Nucleus accumbens (tissue), 56 donors: ENCODE data around the gene KNDC1.
A peak's percentile ranks its signal among the peaks of the same experiment; 100 is the strongest.
"Not testable (repeated sequence)": the region's sequence is repeated elsewhere in the genome, so short reads cannot be mapped to it uniquely, and the experiment has no call there.

Experiments
- DNase-seq, 56 donors: peaks; one replicate each; lab custom pipeline; 2025; lab: John Stamatoyannopoulos, UW

KNDC1 gene

GRCh38 chr10:133124357-133125211, 35.4 kb upstream of the KNDC1 start:
- peak in 19 of 56 donors; percentile 5 to 60 (median 18) for DNase-seq

- DNase-seq, result no peak
Measured at GRCh38 chr10:133125901-133126300, 34.1 kb upstream of the KNDC1 start.

DNA sequence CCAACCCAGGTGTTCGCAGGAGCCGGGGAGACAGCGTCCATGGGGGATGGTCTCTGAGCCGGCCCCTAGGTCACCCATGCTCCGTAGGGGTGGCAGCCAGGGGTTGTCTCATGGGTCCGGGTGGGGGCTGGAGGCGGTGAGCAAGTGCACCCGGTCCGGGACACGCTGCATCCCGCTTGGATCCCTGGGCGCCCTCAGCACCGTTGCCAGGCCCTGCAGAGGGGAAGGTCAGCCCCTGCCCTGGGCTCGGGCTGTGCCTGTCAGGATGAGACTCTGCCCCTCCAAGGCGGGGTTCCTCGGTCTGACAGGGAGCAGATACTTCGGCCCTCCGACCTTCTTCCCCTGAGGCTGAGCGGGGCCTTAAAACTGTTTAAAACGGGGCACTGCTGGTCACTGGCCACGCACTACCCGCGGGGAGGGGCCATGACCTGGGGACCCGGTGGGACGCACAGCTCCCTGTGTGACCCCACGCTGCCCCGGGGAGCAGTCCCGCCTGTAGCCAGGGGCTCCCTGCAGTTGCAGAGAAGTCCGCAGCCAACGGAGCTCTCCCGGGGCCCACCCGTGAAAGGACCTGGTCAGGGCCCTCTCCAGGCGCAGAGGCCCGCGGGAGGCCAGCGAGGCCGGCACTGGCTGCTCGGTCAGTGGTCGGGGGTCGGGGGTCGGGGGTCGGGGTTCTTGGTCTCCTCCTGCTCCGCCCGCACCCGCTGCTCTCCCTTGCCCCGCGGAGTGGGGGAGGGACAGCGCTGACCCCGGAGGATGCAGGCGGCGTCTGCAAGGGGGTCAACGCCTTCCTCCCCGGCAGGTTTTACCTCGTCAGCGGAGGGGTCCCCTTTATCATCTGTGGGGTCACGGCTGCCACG, 33.4 kb upstream of the KNDC1 start:
- no peak for DNase-seq

DNA sequence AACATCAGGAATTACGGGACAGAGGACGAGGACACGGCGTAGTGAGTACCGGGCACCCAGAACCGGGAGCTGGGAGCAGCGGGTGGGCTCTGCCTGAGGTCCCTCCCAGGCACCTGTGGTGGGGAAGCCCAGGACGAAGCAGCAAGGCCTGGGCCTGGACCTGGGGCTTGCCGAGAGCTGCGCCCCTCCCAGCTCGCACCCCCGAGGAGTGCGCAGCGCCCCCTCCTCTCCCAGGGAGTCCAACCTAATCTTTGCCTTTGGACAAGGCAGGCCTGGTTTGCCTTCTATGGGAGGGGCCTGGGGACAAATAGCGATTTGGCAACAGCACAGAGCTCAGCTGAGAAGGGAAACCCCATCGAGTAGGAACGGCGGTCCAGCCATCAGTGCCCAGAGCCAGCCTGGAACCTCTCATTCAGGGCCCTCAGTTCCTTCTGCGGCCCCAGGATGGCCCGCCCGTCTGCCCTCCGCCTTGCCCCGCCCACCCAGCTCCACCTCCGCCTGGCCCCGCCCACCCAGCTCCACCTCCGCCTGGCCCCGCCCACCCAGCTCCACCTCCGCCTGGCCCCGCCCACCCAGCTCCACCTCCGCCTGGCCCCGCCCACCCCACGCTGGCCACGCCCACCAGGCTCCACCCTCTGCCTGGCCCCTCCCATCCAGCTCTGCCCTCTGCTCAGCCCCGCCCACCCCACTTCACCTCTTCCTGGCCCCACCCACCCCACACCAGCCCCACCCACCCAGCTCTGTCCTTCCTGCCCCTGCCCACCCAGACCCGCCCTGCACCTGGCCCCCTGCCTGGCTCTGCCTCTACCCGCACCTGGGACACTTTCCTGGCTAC, 32.5 kb upstream of the KNDC1 start:
- DNase-seq, result peak in 2 of 56 donors; percentile 18 to 51

DNA sequence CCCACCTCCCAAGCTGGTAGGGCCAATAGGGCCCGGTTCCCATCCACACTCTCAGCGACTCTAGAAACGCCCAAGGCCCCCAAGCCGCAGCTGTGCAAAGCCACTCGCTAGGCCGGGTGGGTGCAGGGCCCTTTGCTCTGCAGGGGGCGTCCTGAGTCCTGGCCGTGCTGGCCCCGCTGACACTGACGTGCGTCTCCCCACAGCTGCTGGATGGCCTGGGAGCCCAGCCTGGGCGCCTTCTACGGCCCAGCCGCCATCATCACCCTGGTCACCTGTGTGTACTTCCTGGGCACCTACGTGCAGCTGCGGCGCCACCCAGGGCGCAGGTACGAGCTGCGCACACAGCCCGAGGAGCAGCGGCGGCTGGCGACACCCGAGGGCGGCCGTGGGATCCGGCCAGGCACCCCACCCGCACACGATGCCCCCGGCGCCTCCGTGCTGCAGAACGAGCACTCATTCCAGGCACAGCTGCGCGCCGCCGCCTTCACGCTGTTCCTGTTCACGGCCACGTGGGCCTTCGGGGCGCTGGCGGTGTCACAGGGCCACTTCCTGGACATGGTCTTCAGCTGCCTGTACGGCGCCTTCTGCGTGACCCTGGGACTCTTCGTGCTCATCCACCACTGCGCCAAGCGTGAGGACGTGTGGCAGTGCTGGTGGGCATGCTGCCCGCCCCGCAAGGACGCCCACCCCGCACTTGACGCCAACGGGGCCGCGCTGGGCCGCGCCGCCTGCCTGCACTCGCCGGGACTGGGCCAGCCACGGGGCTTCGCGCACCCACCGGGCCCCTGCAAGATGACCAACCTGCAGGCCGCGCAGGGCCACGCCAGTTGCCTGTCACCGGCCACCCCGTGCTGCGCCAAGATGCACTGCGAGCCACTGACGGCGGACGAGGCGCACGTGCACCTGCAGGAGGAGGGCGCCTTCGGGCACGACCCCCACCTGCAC, 31.6 kb upstream of the KNDC1 start:
- no peak for DNase-seq

DNA sequence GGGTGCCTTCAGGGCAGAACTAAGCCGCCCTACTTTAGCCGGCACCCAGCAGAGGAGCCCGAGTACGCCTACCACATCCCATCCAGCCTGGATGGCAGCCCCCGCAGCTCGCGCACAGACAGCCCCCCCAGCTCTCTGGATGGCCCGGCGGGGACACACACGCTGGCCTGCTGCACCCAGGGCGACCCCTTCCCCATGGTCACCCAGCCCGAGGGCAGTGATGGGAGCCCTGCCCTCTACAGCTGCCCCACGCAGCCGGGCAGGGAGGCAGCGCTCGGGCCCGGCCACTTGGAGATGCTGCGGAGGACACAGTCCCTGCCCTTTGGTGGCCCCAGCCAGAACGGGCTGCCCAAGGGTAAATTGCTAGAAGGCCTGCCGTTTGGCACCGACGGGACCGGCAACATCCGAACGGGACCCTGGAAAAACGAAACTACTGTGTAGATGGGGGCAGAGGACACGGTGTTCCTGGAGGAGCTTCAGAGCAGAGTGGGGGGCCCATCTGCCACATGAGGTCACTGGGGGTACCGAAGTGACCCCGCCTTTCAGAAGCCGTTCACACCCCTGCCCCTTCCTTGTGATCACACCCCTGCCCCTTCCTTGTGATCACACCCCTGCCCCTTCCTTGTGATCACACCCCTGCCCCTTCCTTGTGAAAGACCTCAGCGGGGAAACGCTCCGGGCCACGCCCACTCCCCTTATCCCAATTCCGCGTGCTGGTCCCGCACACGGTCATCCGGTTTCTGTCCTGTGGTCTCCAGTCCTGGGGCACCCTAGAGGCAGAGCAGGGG, 30.8 kb upstream of the KNDC1 start:
- no peak for DNase-seq

GRCh38 chr10:133129859-133130495, 30.0 kb upstream of the KNDC1 start:
- no peak for DNase-seq

- DNase-seq, result no peak
Measured at GRCh38 chr10:133130602-133131001, 29.4 kb upstream of the KNDC1 start.

DNA sequence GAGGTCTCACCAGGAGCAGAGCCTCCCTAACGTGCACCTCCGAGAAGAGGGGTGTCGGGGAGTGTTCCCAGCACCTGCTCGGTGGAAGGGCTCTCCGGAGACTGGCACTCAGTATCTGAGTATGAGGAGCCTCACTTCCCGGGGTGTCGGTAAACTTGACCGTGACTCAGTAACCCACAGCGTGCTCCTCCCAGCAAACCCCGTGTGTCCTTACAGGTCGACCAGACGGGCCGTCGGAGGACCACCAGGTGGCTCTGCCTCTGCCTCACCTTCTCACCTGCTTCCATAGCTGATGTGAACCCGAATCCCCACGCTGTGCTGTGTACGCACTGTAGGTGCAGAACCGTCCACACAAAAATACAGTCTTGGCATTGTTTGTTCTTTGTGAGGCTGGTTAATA, 29.0 kb upstream of the KNDC1 start:
- DNase-seq, result no peak

GRCh38 chr10:133131734-133132472, 28.1 kb upstream of the KNDC1 start:
- no peak for DNase-seq

- DNase-seq, result no peak
Measured at GRCh38 chr10:133132473-133133291, 27.3 kb upstream of the KNDC1 start.

GRCh38 chr10:133133471-133134231, 26.4 kb upstream of the KNDC1 start:
- DNase-seq, result no peak

DNA sequence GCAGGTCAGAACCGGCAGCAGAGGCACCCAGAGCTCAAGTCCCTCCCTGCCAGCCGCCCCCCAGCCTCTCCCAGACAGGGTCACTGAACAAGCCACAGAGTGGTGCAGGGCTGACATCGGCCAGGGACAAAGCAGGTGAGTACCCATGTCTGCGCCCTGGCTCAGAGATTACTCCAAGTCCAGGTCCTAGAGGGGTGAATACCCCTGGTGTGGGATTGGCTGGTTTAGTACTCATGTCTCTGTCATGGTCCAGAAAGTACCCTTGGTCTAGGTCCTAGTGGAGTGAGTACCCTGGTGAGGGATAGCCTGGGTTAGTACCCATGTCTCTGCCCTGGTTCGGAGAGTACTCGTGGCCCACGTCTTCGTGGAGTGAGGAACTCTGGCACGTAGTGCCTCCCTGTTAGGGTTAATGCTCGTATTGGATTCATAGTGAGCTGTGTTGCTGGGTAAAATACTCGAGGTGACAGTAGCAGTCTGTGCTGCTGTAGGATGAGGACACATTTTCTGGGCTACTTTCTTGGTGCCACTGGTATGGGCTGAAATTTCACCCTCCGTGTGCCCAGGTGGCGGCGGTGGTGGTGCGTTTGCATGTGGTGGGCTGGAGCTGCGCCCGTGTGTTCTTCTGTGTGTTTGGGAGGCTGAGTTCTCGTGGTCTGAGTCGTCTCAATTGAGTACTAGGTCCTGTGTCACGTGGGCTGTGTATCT, 25.5 kb upstream of the KNDC1 start:
- DNase-seq, result no peak

DNA sequence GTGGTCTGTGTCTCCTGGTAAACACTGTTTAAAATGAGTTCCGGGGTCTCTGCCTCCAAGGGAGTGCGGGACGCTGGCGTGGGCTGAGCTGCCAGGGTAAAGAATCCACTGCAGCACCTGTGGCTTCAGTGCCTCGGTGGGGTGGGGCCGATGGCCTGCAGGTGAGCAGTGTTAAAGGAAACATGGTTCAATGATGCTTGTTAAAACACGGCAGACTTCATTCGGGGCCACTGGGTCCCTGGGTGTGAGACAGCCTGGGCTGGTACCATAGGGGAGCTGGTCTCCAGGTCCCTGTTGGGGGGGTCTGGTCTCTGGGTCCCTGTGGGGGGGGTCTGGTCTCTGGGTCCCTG, 24.9 kb upstream of the KNDC1 start:
- no peak for DNase-seq

GRCh38 chr10:133137486-133138145, 22.4 kb upstream of the KNDC1 start:
- DNase-seq, result not testable (repeated sequence)
